AG10803 (cell line): ENCODE data around the gene ULBP2.
"Not testable (repeated sequence)": the region's sequence is repeated elsewhere in the genome, so short reads cannot be mapped to it uniquely, and the experiment has no call there.

Experiments
- DNase-seq: peaks from one replicate; pipeline ENCODE4 v3.0.0; 2010; ENCODE audit warnings: low read depth
- H3K4me3 ChIP-seq: 2 replicates; pipeline ENCODE4 v1.5.1; 2011; ENCODE audit warnings: mild to moderate bottlenecking, low read length, control low read depth
- CTCF ChIP-seq: conservative IDR thresholded peaks from 2 replicates; pipeline ENCODE4 v1.5.1; 2011; ENCODE audit warnings: mild to moderate bottlenecking, low read length, control low read depth, inconsistent platforms

Gene ULBP2

GRCh38 chr6:149910721-149911151 lies 31.1 kb upstream of the ULBP2 start:
- TF ChIP-seq CTCF, result no peak
- no peak for DNase-seq

GRCh38 chr6:149912680-149913079 lies 29.1 kb upstream of the ULBP2 start:
- not testable (repeated sequence) for H3K4me3 ChIP-seq, DNase-seq

More at GRCh38 chr6:149910721-149911151, 31.1 kb upstream of the ULBP2 start:
- no peak overlapping the region for H3K4me3 ChIP-seq

GRCh38 chr6:149913085-149913484 lies 28.7 kb upstream of the ULBP2 start:
- no peak overlapping the region for H3K4me3 ChIP-seq
- no peak for DNase-seq
- no peak for TF ChIP-seq CTCF

- H3K4me3 ChIP-seq, result no peak overlapping the region
- no peak for TF ChIP-seq CTCF
- DNase-seq, result no peak
Observed at GRCh38 chr6:149913540-149914240, 28.1 kb upstream of the ULBP2 start.

GRCh38 chr6:149915970-149916865 lies 25.6 kb upstream of the ULBP2 start:
- no peak for DNase-seq
- H3K4me3 ChIP-seq, result no peak overlapping the region
- TF ChIP-seq CTCF, result no peak

- TF ChIP-seq CTCF, result no peak
- no peak overlapping the region for H3K4me3 ChIP-seq
- no peak for DNase-seq
Observed at GRCh38 chr6:149917679-149918078, 24.1 kb upstream of the ULBP2 start.

GRCh38 chr6:149918151-149918905 lies 23.5 kb upstream of the ULBP2 start:
- TF ChIP-seq CTCF, result no peak
- DNase-seq, result no peak
- no peak overlapping the region for H3K4me3 ChIP-seq

GRCh38 chr6:149919126-149919833 lies 22.5 kb upstream of the ULBP2 start:
- not testable (repeated sequence) for DNase-seq, H3K4me3 ChIP-seq
